PC-9 (cell line): ENCODE data around the gene PBX2.

Experiments
- EZH2 ChIP-seq: fragments of 200-600 bp; sonication (generic); IDR thresholded peaks from 2 replicates; pipeline ENCODE4 v1.8.0; 2017; ENCODE audit warnings: antibody characterized with exemption, low read depth
- TF ChIP-seq, protein P1 (sequence below): fragments of 200-600 bp; sonication (generic); conservative IDR thresholded peaks from 2 replicates; pipeline ENCODE4 v1.6.1; 2017; ENCODE audit warnings: mixed run types, antibody characterized with exemption, mild to moderate bottlenecking, moderate library complexity

DNA sequence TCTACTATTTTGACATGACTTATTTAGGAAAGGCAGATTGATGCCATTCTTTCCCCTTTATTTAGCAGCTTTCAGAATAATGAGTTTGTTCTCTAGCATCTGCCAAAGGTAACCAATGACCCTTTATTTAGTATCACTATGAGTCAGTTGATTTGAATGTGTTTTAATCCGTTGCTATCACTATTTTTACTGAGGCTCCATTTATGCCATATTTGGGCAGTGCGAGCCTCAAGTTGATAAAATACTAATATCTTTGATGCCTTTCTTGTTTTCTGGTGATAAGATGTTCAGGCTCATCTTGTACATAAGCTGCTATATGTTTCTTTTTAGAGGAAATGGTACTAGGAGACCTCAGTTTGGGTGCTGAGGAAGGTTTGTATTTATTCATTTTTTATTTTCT lies 49.5 kb upstream of the PBX2 start:
- TF ChIP-seq, protein P1, sequence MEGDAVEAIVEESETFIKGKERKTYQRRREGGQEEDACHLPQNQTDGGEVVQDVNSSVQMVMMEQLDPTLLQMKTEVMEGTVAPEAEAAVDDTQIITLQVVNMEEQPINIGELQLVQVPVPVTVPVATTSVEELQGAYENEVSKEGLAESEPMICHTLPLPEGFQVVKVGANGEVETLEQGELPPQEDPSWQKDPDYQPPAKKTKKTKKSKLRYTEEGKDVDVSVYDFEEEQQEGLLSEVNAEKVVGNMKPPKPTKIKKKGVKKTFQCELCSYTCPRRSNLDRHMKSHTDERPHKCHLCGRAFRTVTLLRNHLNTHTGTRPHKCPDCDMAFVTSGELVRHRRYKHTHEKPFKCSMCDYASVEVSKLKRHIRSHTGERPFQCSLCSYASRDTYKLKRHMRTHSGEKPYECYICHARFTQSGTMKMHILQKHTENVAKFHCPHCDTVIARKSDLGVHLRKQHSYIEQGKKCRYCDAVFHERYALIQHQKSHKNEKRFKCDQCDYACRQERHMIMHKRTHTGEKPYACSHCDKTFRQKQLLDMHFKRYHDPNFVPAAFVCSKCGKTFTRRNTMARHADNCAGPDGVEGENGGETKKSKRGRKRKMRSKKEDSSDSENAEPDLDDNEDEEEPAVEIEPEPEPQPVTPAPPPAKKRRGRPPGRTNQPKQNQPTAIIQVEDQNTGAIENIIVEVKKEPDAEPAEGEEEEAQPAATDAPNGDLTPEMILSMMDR = no peak
- TF ChIP-seq EZH2 = no peak
